KMS-11 (cell line): ENCODE results near the gene TSC1.

Experiments
- H2AFZ ChIP-seq: fragments of 200-600 bp; sonication (generic); 2 replicates; pipeline ENCODE4 v1.6.1; 2016; ENCODE audit warnings: antibody characterized with exemption, mixed run types, low read depth
- H3K27ac ChIP-seq: fragments of 200-600 bp; sonication (generic); 2 replicates; pipeline ENCODE4 v1.6.1; 2016; ENCODE audit warnings: mild to moderate bottlenecking, mixed run types
- H3K27me3 ChIP-seq: fragments of 200-600 bp; sonication (generic); 2 replicates; pipeline ENCODE4 v1.6.1; 2017; ENCODE audit warnings: mild to moderate bottlenecking, low read depth, mixed run types, moderate library complexity; ENCODE audit not compliant: insufficient read depth
- H3K36me3 ChIP-seq: fragments of 200-600 bp; sonication (generic); 2 replicates; pipeline ENCODE4 v1.6.1; 2017; ENCODE audit warnings: mild to moderate bottlenecking, mixed run types; ENCODE audit not compliant: insufficient read depth
- H3K4me1 ChIP-seq: fragments of 200-600 bp; sonication (generic); 2 replicates; pipeline ENCODE4 v1.6.1; 2016; ENCODE audit warnings: mild to moderate bottlenecking, low read depth, mixed run types; ENCODE audit not compliant: poor library complexity, severe bottlenecking
- H3K4me2 ChIP-seq: fragments of 200-600 bp; sonication (generic); 2 replicates; pipeline ENCODE4 v1.7.0; 2016; ENCODE audit warnings: mild to moderate bottlenecking, mixed run types
- H3K4me3 ChIP-seq: fragments of 200-600 bp; sonication (generic); IDR thresholded peaks from 2 replicates; pipeline ENCODE4 v1.6.1; 2017; ENCODE audit warnings: low read depth, low read length, mixed read lengths; ENCODE audit not compliant: insufficient read depth
- H3K79me2 ChIP-seq: fragments of 200-600 bp; sonication (generic); 2 replicates; pipeline ENCODE4 v1.6.1; 2016; ENCODE audit warnings: low read depth, mixed run types; ENCODE audit not compliant: insufficient read depth
- H3K9ac ChIP-seq: fragments of 200-600 bp; sonication (generic); 2 replicates; pipeline ENCODE4 v1.6.1; 2016; ENCODE audit warnings: mild to moderate bottlenecking, mixed run types
- H4K20me1 ChIP-seq: fragments of 200-600 bp; sonication (generic); 2 replicates; pipeline ENCODE4 v1.6.1; 2016; ENCODE audit warnings: mild to moderate bottlenecking, mixed run types; ENCODE audit not compliant: insufficient read depth
- CTCF ChIP-seq: fragments of 200-600 bp; sonication (generic); conservative IDR thresholded peaks from 2 replicates; pipeline ENCODE4 v1.6.1; 2017; ENCODE audit warnings: low read depth, mild to moderate bottlenecking, antibody characterized with exemption, low read length, moderate library complexity, mixed read lengths

The TSC1 gene

DNA sequence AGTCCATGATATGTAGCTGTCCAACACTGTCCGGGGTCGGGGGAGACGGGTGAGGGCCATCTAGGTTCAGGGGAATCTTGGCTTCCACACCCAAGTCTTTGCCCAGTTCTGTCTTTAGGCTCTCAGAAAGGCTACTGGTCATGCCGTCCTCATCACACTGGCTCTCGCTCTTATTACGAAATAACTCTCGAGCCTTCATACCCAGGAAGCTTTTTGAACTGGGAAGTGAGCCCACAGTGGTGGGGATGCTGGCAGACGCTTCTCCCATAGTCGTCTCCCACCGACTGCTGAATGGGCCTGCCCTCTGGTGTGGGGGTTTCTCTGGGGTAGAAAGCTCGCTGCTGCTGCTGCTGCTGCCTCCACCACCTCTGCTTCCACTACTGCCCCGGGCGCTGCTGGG is 48.2 kb downstream of the TSC1 start:
- no peak overlapping the region for H3K4me2 ChIP-seq
- H4K20me1 ChIP-seq, result no peaks in the 10 kb centered on the region
- no peak overlapping the region for H2AFZ ChIP-seq
- no peak overlapping the region for H3K4me3 ChIP-seq
- H3K27me3 ChIP-seq, result no peaks in the 10 kb centered on the region
- no peak for TF ChIP-seq CTCF
- no peak overlapping the region for H3K9ac ChIP-seq
- H3K79me2 ChIP-seq, result no peaks in the 10 kb centered on the region
- no peaks in the 10 kb centered on the region for H3K4me1 ChIP-seq
- no peaks in the 10 kb centered on the region for H3K36me3 ChIP-seq
- no peak overlapping the region for H3K27ac ChIP-seq

GRCh38 chr9:132894862-132895835 is 49.3 kb downstream of the TSC1 start:
- Histone ChIP-seq H4K20me1 (no peaks in the 10 kb centered on the region), H3K4me3 (no peak overlapping the region), H3K79me2 (no peaks in the 10 kb centered on the region), H3K4me1 (no peaks in the 10 kb centered on the region), H3K27ac (no peak overlapping the region), H3K9ac (no peak overlapping the region), H3K4me2 (no peak overlapping the region), H3K27me3 (no peaks in the 10 kb centered on the region), H2AFZ (no peak overlapping the region), H3K36me3 (no peaks in the 10 kb centered on the region)
- TF ChIP-seq CTCF, result no peak

DNA sequence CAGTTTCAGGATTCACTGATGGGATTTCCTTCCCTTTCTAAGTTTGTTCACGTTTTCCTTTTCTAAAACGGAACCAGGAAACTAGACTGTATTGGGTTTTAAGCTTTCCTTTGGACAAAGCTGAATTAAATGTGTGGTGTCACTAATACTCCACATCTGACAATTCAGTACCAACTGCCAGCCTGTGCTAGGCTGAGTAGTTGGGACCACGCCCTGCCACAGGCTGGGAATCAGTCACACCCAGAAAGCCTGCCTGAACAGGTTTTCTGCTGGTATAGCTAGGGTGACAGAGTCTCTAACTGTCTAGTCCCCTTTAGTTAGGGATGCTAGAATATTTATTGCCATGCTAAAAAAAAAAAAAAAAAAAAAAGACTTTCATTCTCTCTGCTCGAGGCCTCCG is 50.1 kb downstream of the TSC1 start:
- no peaks in the 10 kb centered on the region for H3K27me3 ChIP-seq
- H3K36me3 ChIP-seq, result no peaks in the 10 kb centered on the region
- no peak overlapping the region for H2AFZ ChIP-seq
- no peak overlapping the region for H3K9ac ChIP-seq
- H3K4me1 ChIP-seq, result no peaks in the 10 kb centered on the region
- no peak overlapping the region for H3K4me2 ChIP-seq
- no peaks in the 10 kb centered on the region for H3K79me2 ChIP-seq
- TF ChIP-seq CTCF, result no peak
- H3K4me3 ChIP-seq, result no peak overlapping the region
- H4K20me1 ChIP-seq, result no peaks in the 10 kb centered on the region
- no peak overlapping the region for H3K27ac ChIP-seq

DNA sequence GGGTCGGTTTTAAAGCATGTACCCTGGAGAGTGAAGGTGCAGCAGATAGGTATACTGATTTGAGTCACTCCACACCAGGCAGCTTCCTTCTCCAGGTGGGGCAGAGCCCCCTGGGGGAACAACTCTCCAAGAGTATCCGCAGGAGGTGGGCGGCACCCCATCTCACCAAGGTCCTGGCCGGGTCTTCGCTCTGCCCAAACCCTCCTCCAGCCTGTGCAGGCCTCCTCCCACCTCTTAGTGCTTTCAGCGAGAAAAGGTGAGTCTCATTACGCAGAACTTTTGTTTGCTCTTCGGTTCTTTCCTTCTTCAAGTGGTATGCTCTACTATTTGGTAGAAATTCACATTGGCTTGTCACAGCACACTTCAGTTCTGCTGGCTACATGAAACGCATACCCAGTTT is 52.0 kb downstream of the TSC1 start:
- Histone ChIP-seq H3K9ac (no peak overlapping the region), H3K36me3 (no peaks in the 10 kb centered on the region), H3K4me1 (no peaks in the 10 kb centered on the region)

More for the DNA sequence above, 52.0 kb downstream of the TSC1 start:
- no peak overlapping the region for H3K4me3 ChIP-seq
- no peak overlapping the region for H3K27ac ChIP-seq
- TF ChIP-seq CTCF, result no peak
- no peak overlapping the region for H3K4me2 ChIP-seq
- H3K27me3 ChIP-seq, result no peaks in the 10 kb centered on the region
- H4K20me1 ChIP-seq, result no peaks in the 10 kb centered on the region
- H3K79me2 ChIP-seq, result no peaks in the 10 kb centered on the region
- no peak overlapping the region for H2AFZ ChIP-seq
